Activated T-helper 2 cell treated with anti-CD3 and anti-CD28 coated beads, Interferon-gamma antibody, Interleukin-2, Interleukin-4, amounts not matched to agents 10 μg/mL and 5 μg/mL and 100 μg/mL, durations not matched to agents 14 hours and 24 hours and 36 hours (primary cell): Measurements from ENCODE around the gene TCHH. TPM values are rescaled to one million over a fixed set of nuclear protein-coding genes. Genes with fewer than 3 reads are reported as not detected.

ENCODE experiments used
- DNase-seq: peaks from one replicate; pipeline ENCODE4 v3.0.0; 2021; ENCODE audit warnings: low spot score
- H3K27ac Mint-ChIP-seq: one replicate; pipeline ENCODE4 v1.8.0; 2021; ENCODE audit warnings: mixed read lengths
- H3K27me3 Mint-ChIP-seq: one replicate; pipeline ENCODE4 v1.8.0; 2021; ENCODE audit warnings: low read depth, mixed read lengths
- H3K36me3 Mint-ChIP-seq: one replicate; pipeline ENCODE4 v1.8.0; 2021; ENCODE audit warnings: low read depth, mixed read lengths
- H3K4me1 Mint-ChIP-seq: one replicate; pipeline ENCODE4 v1.8.0; 2021; ENCODE audit warnings: low read depth, mixed read lengths
- H3K4me3 Mint-ChIP-seq: one replicate; pipeline ENCODE4 v1.8.0; 2021; ENCODE audit warnings: low read depth, mild to moderate bottlenecking, moderate library complexity, mixed read lengths
- H3K9me3 Mint-ChIP-seq: one replicate; pipeline ENCODE4 v1.8.0; 2021; ENCODE audit warnings: mixed read lengths
- intact Hi-C: fragments of 100-400 bp; cut with micrococcal nuclease; formaldehyde crosslinking; loops from one replicate; pipeline ENCODE4 v1.15.1; 2023
- total RNA-seq: library from RNA; stranded (reverse); gene quantifications from 2 replicates; pipeline ENCODE4 v1.2.3, GENCODE V29; 2022

Gene TCHH
- total RNA-seq, 1 donor from 2014 or later: 0.02 TPM

GRCh38 chr1:152141971-152142584 is 26.8 kb upstream of the TCHH start:
- Mint-ChIP-seq H3K36me3 (no peaks in the 10 kb centered on the region), H3K4me3 (no peak overlapping the region), H3K27ac (no peak overlapping the region), H3K27me3 (peaks cover 37% of the 10 kb centered on the region), H3K4me1 (peaks cover 5% of the 10 kb centered on the region), H3K9me3 (peaks cover 13% of the 10 kb centered on the region)
- no peak for DNase-seq
- intact Hi-C loops: loop anchor here (2.0 kb wide), 2 partner anchors 41 to 93 kb away; no protein-coding TSS in a partner anchor

GRCh38 chr1:152137215-152137614 is 22.0 kb upstream of the TCHH start:
- Mint-ChIP-seq H3K27me3 (peaks cover 65% of the 10 kb centered on the region), H3K4me1 (no peaks in the 10 kb centered on the region), H3K36me3 (no peaks in the 10 kb centered on the region), H3K4me3 (no peak overlapping the region), H3K9me3 (no peaks in the 10 kb centered on the region), H3K27ac (no peak overlapping the region)
- intact Hi-C loops: no loop called here
- DNase-seq: no peak

- Mint-ChIP-seq H3K4me1 (peaks cover 5% of the 10 kb centered on the region), H3K27me3 (peaks cover 57% of the 10 kb centered on the region), H3K4me3 (no peak overlapping the region), H3K9me3 (no peaks in the 10 kb centered on the region), H3K36me3 (no peaks in the 10 kb centered on the region), H3K27ac (no peak overlapping the region)
- DNase-seq: no peak
- intact Hi-C loops: no loop called here
Observed at GRCh38 chr1:152130186-152130585, 14.9 kb upstream of the TCHH start.

- no peak overlapping the region for H3K4me3 Mint-ChIP-seq
- H3K9me3 Mint-ChIP-seq: no peaks in the 10 kb centered on the region
- no peak overlapping the region for H3K27ac Mint-ChIP-seq
- intact Hi-C loops: no loop called here
- DNase-seq: no peak
- H3K36me3 Mint-ChIP-seq: no peaks in the 10 kb centered on the region
- peaks cover 45% of the 10 kb centered on the region for H3K27me3 Mint-ChIP-seq
- H3K4me1 Mint-ChIP-seq: peaks cover 5% of the 10 kb centered on the region
Observed at GRCh38 chr1:152127673-152128072, 12.4 kb upstream of the TCHH start.

- H3K4me1 Mint-ChIP-seq: peaks cover 5% of the 10 kb centered on the region
- no peak for DNase-seq
- no peaks in the 10 kb centered on the region for H3K9me3 Mint-ChIP-seq
- intact Hi-C loops: no loop called here
- peaks cover 56% of the 10 kb centered on the region for H3K27me3 Mint-ChIP-seq
- H3K27ac Mint-ChIP-seq: no peak overlapping the region
- no peak overlapping the region for H3K4me3 Mint-ChIP-seq
- no peaks in the 10 kb centered on the region for H3K36me3 Mint-ChIP-seq
Observed at GRCh38 chr1:152125834-152126443, 10.7 kb upstream of the TCHH start.

GRCh38 chr1:152118915-152119314 is 3.7 kb upstream of the TCHH start:
- peaks cover 57% of the 10 kb centered on the region for H3K27me3 Mint-ChIP-seq

GRCh38 chr1:152112885-152113432 is 2.3 kb downstream of the TCHH start:
- intact Hi-C loops: loop anchor here (5.0 kb wide), 1 partner anchor 61 kb away; no protein-coding TSS in a partner anchor
- Mint-ChIP-seq H3K9me3 (no peaks in the 10 kb centered on the region), H3K36me3 (no peaks in the 10 kb centered on the region), H3K27me3 (peaks cover 19% of the 10 kb centered on the region), H3K27ac (no peak overlapping the region), H3K4me1 (no peaks in the 10 kb centered on the region), H3K4me3 (no peak overlapping the region)
- no peak for DNase-seq

More at GRCh38 chr1:152118915-152119314, 3.7 kb upstream of the TCHH start:
- no peaks in the 10 kb centered on the region for H3K4me1 Mint-ChIP-seq
- intact Hi-C loops: no loop called here
- H3K27ac Mint-ChIP-seq: no peak overlapping the region
- no peaks in the 10 kb centered on the region for H3K9me3 Mint-ChIP-seq
- H3K36me3 Mint-ChIP-seq: no peaks in the 10 kb centered on the region
- no peak overlapping the region for H3K4me3 Mint-ChIP-seq
- no peak for DNase-seq

GRCh38 chr1:152112101-152112884 is 3.0 kb downstream of the TCHH start:
- no peak overlapping the region for H3K27ac Mint-ChIP-seq
- DNase-seq: peak; percentile 9
- H3K27me3 Mint-ChIP-seq: peaks cover 16% of the 10 kb centered on the region
- H3K4me1 Mint-ChIP-seq: peaks cover 2% of the 10 kb centered on the region
- intact Hi-C loops: loop anchor here (5.0 kb wide), 1 partner anchor 60 kb away; no protein-coding TSS in a partner anchor
- H3K9me3 Mint-ChIP-seq: no peaks in the 10 kb centered on the region
- H3K36me3 Mint-ChIP-seq: peaks cover 2% of the 10 kb centered on the region
- H3K4me3 Mint-ChIP-seq: no peak overlapping the region

- Mint-ChIP-seq H3K9me3 (no peaks in the 10 kb centered on the region), H3K27ac (no peak overlapping the region), H3K4me1 (peaks cover 2% of the 10 kb centered on the region), H3K36me3 (peaks cover 3% of the 10 kb centered on the region), H3K4me3 (no peak overlapping the region), H3K27me3 (peaks cover 8% of the 10 kb centered on the region)
- intact Hi-C loops: loop anchor here (2.0 to 5.0 kb wide), 2 partner anchors 59 to 77 kb away; no protein-coding TSS in a partner anchor
- peak; percentile 31 for DNase-seq
Observed at GRCh38 chr1:152111515-152111968, 3.7 kb downstream of the TCHH start.

GRCh38 chr1:152110860-152111514 is 4.3 kb downstream of the TCHH start:
- H3K27ac Mint-ChIP-seq: no peak overlapping the region
- DNase-seq: peak; percentile 29
- intact Hi-C loops: loop anchor here (2.0 to 5.0 kb wide), 2 partner anchors 59 to 78 kb away; no protein-coding TSS in a partner anchor
- no peak overlapping the region for H3K4me3 Mint-ChIP-seq
- H3K4me1 Mint-ChIP-seq: peaks cover 2% of the 10 kb centered on the region
- H3K9me3 Mint-ChIP-seq: no peaks in the 10 kb centered on the region
- H3K36me3 Mint-ChIP-seq: peaks cover 3% of the 10 kb centered on the region
- H3K27me3 Mint-ChIP-seq: peaks cover 3% of the 10 kb centered on the region

- Mint-ChIP-seq H3K27me3 (peaks cover 1% of the 10 kb centered on the region), H3K36me3 (peaks cover 3% of the 10 kb centered on the region), H3K4me1 (peaks cover 2% of the 10 kb centered on the region), H3K27ac (no peak overlapping the region), H3K4me3 (no peak overlapping the region), H3K9me3 (no peaks in the 10 kb centered on the region)
- intact Hi-C loops: loop anchor here (2.0 to 5.0 kb wide), 2 partner anchors 58 to 78 kb away; no protein-coding TSS in a partner anchor
- peak; percentile 12 for DNase-seq
Observed at GRCh38 chr1:152110365-152110859, 4.8 kb downstream of the TCHH start.

GRCh38 chr1:152109998-152110294 is 5.3 kb downstream of the TCHH start:
- Mint-ChIP-seq H3K36me3 (peaks cover 3% of the 10 kb centered on the region), H3K4me1 (peaks cover 2% of the 10 kb centered on the region), H3K27ac (no peak overlapping the region), H3K4me3 (no peak overlapping the region), H3K27me3 (peaks cover 4% of the 10 kb centered on the region), H3K9me3 (no peaks in the 10 kb centered on the region)
- intact Hi-C loops: loop anchor here (2.0 to 5.0 kb wide), 2 partner anchors 58 to 79 kb away; no protein-coding TSS in a partner anchor
- no peak for DNase-seq
